Mesenchymal stem cell (in vitro differentiated cells and primary cell): ENCODE data around the gene NOTUM.
A peak's percentile ranks its signal among the peaks of the same experiment; 100 is the strongest.

ENCODE experiments used
- DNase-seq: peaks from one replicate; pipeline ENCODE4 v3.0.0-alpha.2; 2013
- H2AFZ ChIP-seq: one replicate; pipeline ENCODE4 v1.6.1; 2013; ENCODE audit warnings: low read depth, mild to moderate bottlenecking, control low read depth, inconsistent platforms, low read length, moderate library complexity
- H2AK5ac ChIP-seq: 2 replicates; pipeline ENCODE4 v1.6.1; 2013; ENCODE audit warnings: low read length, moderate library complexity, mild to moderate bottlenecking, inconsistent platforms; ENCODE audit not compliant: severe bottlenecking
- H2BK120ac ChIP-seq: one replicate; pipeline ENCODE4 v1.6.1; 2013; ENCODE audit warnings: low read depth, mild to moderate bottlenecking, inconsistent platforms, low read length, moderate library complexity
- H2BK12ac ChIP-seq, 2 experiments: one replicate each; pipeline ENCODE4 v1.6.1; 2013; ENCODE audit warnings: inconsistent platforms in 2 of 2, low read length in 2 of 2, mild to moderate bottlenecking in 2 of 2, moderate library complexity in 2 of 2, control low read depth in 1 of 2
- H2BK15ac ChIP-seq: one replicate; pipeline ENCODE4 v1.6.1; 2013; ENCODE audit warnings: mild to moderate bottlenecking, low read depth, inconsistent platforms; ENCODE audit not compliant: poor library complexity, severe bottlenecking
- H2BK5ac ChIP-seq: 2 replicates; pipeline ENCODE4 v1.6.1; 2013; ENCODE audit warnings: low read depth, mild to moderate bottlenecking, low read length, control low read depth, inconsistent platforms; ENCODE audit not compliant: poor library complexity, severe bottlenecking
- H3K14ac ChIP-seq, 2 experiments: one replicate each; pipeline ENCODE4 v1.6.1; 2013; ENCODE audit warnings: inconsistent platforms in 2 of 2, low read length in 2 of 2, control low read depth in 1 of 2, mild to moderate bottlenecking in 1 of 2, moderate library complexity in 1 of 2
- H3K18ac ChIP-seq, 2 experiments: one replicate each; pipeline ENCODE4 v1.6.1; 2013; ENCODE audit warnings: inconsistent platforms in 2 of 2, low read length in 2 of 2, control low read depth in 1 of 2, low read depth in 1 of 2, mild to moderate bottlenecking in 1 of 2
- H3K23ac ChIP-seq, 2 experiments: one replicate each; pipeline ENCODE4 v1.6.1; 2013; ENCODE audit warnings: inconsistent platforms in 2 of 2, low read length in 2 of 2, mild to moderate bottlenecking in 2 of 2, moderate library complexity in 2 of 2, control low read depth in 1 of 2
- H3K27ac ChIP-seq: 2 replicates; pipeline ENCODE4 v1.5.1; 2013; ENCODE audit warnings: mild to moderate bottlenecking, moderate library complexity, low read length, control low read depth, inconsistent platforms; ENCODE audit not compliant: poor library complexity, severe bottlenecking
- H3K27me3 ChIP-seq, 2 experiments: 2 replicates each; pipeline versions ENCODE4 v1.6.1 to v1.7.0; 2013; ENCODE audit warnings: low read length in 2 of 2, mild to moderate bottlenecking in 2 of 2, moderate library complexity in 2 of 2, control low read depth in 1 of 2, inconsistent platforms in 1 of 2; ENCODE audit not compliant: control insufficient read depth in 1 of 2, insufficient read depth in 1 of 2
- H3K36me3 ChIP-seq, 2 experiments: 2 replicates each; pipeline versions ENCODE4 v1.6.1 to v1.7.0; 2013; ENCODE audit warnings: low read length in 2 of 2, control low read depth in 1 of 2, inconsistent platforms in 1 of 2, low read depth in 1 of 2, mild to moderate bottlenecking in 1 of 2; ENCODE audit not compliant: insufficient read depth in 2 of 2, control insufficient read depth in 1 of 2
- H3K4ac ChIP-seq, 2 experiments: one replicate each; pipeline ENCODE4 v1.6.1; 2013; ENCODE audit warnings: inconsistent platforms in 2 of 2, low read length in 2 of 2, mild to moderate bottlenecking in 2 of 2, moderate library complexity in 2 of 2, control low read depth in 1 of 2, low read depth in 1 of 2
- H3K4me1 ChIP-seq: 2 replicates; pipeline ENCODE4 v1.6.1; 2013; ENCODE audit warnings: low read depth, low read length, control low read depth; ENCODE audit not compliant: control insufficient read depth, insufficient read depth
- H3K4me2 ChIP-seq: 2 replicates; pipeline ENCODE4 v1.6.1; 2013; ENCODE audit warnings: low read length, mild to moderate bottlenecking, inconsistent platforms; ENCODE audit not compliant: poor library complexity, severe bottlenecking
- H3K4me3 ChIP-seq, 2 experiments: 2 replicates each; pipeline versions ENCODE4 v1.5.1 to v1.7.0; 2013; ENCODE audit warnings: low read length in 2 of 2, mild to moderate bottlenecking in 2 of 2, control low read depth in 1 of 2, low read depth in 1 of 2; ENCODE audit not compliant: insufficient read depth in 1 of 2
- H3K79me1 ChIP-seq: replicated peaks from 2 replicates; pipeline ENCODE4 v1.6.1; 2013; ENCODE audit warnings: mild to moderate bottlenecking, control low read depth, low read length, inconsistent platforms; ENCODE audit not compliant: poor library complexity, severe bottlenecking
- H3K9ac ChIP-seq: 2 replicates; pipeline ENCODE4 v1.7.0; 2013; ENCODE audit warnings: mild to moderate bottlenecking, low read length, moderate library complexity
- H3K9me3 ChIP-seq: 2 replicates; pipeline ENCODE4 v1.7.0; 2013; ENCODE audit warnings: mild to moderate bottlenecking, low read length; ENCODE audit not compliant: control insufficient read depth
- H4K8ac ChIP-seq: one replicate; pipeline ENCODE4 v1.6.1; 2013; ENCODE audit warnings: inconsistent platforms, mild to moderate bottlenecking, low read length, moderate library complexity
- H4K91ac ChIP-seq: one replicate; pipeline ENCODE4 v1.6.1; 2013; ENCODE audit warnings: mild to moderate bottlenecking, low read length, inconsistent platforms
- WGBS: methylation state at CpG from one replicate; pipeline ENCODE4 v1.1.7; 2013; ENCODE audit warnings: mixed read lengths; 5-methylcytosine and 5-hydroxymethylcytosine counted together

Gene NOTUM

GRCh38 chr17:81956607-81957589 is 4.1 kb downstream of the NOTUM start:
- Histone ChIP-seq H2BK5ac (no peak overlapping the region), H3K79me1 (no peaks in the 10 kb centered on the region), H3K27me3 (peaks cover 17 to 65% of the 10 kb centered on the region in 2 experiments), H3K36me3 (no peaks in the 10 kb centered on the region), H2BK15ac (no peak overlapping the region), H3K9ac (no peak overlapping the region), H3K27ac (no peak overlapping the region), H2AFZ (no peak overlapping the region), H3K14ac (peak overlapping the region in 1 of 2 experiments; percentile 57), H4K8ac (no peak overlapping the region), H2BK12ac (peak overlapping the region in 1 of 2 experiments; percentile 11), H2AK5ac (no peak overlapping the region), H3K9me3 (no peaks in the 10 kb centered on the region), H3K4ac (no peak overlapping the region), H3K23ac (no peak overlapping the region), H3K4me3 (peak overlapping the region in 1 of 2 experiments; percentile 29), H3K4me2 (no peak overlapping the region), H2BK120ac (no peak overlapping the region), H3K18ac (peak overlapping the region in 1 of 2 experiments; percentile 11), H3K4me1 (peaks cover 37% of the 10 kb centered on the region), H4K91ac (no peak overlapping the region)
- DNase-seq: no peak
- WGBS: 80% methylated on average over 45 of the region's 45 CpGs

DNA sequence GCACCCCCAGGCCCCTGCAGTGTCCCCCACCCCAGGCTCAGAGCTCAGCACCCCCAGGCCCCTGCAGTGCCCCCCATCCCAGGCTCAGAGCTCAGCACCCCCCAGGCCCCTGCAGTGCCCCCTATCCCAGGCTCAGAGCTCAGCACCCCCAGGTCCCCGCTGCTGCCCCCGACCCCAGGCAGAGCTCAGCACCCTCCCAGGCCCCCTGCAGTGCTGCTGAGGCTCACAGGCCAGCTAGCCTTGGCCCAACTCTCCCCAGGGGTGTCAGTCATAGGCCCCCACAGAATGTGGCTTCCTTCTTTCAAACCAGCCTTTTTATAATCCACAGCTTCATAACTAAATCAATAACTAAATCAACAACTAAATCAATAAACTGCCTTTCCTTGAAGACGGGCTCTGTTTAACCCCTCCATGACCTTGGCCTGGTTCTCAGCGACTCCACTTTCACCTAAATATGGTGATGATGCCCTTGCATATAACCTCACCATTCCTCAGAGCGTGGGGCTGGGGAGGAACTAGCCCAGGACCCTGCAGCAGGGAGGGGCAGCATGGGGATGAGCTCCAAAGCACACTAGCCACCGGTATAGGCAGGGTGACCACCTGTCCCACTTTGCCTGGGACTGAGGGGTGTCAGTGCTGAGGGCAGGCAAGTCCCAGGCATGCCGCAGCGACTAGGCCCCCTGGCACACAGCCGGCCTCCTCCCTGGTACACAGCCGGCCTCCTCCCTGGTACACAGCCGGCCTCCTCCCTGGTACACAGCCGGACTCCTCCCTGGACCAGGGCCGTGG is 5.0 kb downstream of the NOTUM start:
- Histone ChIP-seq H4K8ac (no peak overlapping the region), H2BK15ac (no peak overlapping the region), H3K9ac (no peak overlapping the region), H3K4me3 (no peak overlapping the region), H2AFZ (no peak overlapping the region), H2BK120ac (no peak overlapping the region), H3K18ac (no peak overlapping the region), H3K27ac (no peak overlapping the region), H3K27me3 (peaks cover 16 to 66% of the 10 kb centered on the region in 2 experiments), H3K23ac (no peak overlapping the region), H3K9me3 (no peaks in the 10 kb centered on the region), H3K4me1 (peaks cover 30% of the 10 kb centered on the region), H2BK5ac (no peak overlapping the region), H3K79me1 (no peaks in the 10 kb centered on the region), H3K36me3 (no peaks in the 10 kb centered on the region), H4K91ac (no peak overlapping the region), H2BK12ac (peak overlapping the region in 1 of 2 experiments; percentile 11), H3K4me2 (no peak overlapping the region), H2AK5ac (no peak overlapping the region), H3K14ac (no peak overlapping the region), H3K4ac (peak overlapping the region in 1 of 2 experiments; percentile 57)
- 92% methylated on average over 13 of the region's 13 CpGs for WGBS
- no peak for DNase-seq

- Histone ChIP-seq H3K4me3 (no peak overlapping the region), H3K4me2 (no peak overlapping the region), H3K79me1 (no peaks in the 10 kb centered on the region), H3K4ac (no peak overlapping the region), H3K18ac (no peak overlapping the region), H3K9me3 (no peaks in the 10 kb centered on the region), H2BK5ac (no peak overlapping the region), H2BK12ac (no peak overlapping the region), H4K91ac (no peak overlapping the region), H3K27ac (no peak overlapping the region), H2AK5ac (no peak overlapping the region), H2BK15ac (no peak overlapping the region), H2BK120ac (no peak overlapping the region), H2AFZ (no peak overlapping the region), H4K8ac (no peak overlapping the region), H3K23ac (no peak overlapping the region), H3K9ac (no peak overlapping the region), H3K4me1 (peaks cover 23% of the 10 kb centered on the region), H3K14ac (no peak overlapping the region), H3K36me3 (no peaks in the 10 kb centered on the region), H3K27me3 (peaks cover 16 to 67% of the 10 kb centered on the region in 2 experiments)
- WGBS: 95% methylated on average over 16 of the region's 26 CpGs
- DNase-seq: no peak
These were observed 5.8 kb downstream of the NOTUM start for GRCh38 chr17:81955058-81955681.
